Measurements from ENCODE around the gene NPR2. TPM values are rescaled to one million over a fixed set of nuclear protein-coding genes. Genes with fewer than 3 reads are reported as not detected.

Gene NPR2
- total and polyA plus RNA-seq, 2 of the 13 experiments (the other 11 are each of a cell fraction or from before 2014, with no cell fraction given), result 7.4 to 9.4 TPM

- TF ChIP-seq, protein P1, sequence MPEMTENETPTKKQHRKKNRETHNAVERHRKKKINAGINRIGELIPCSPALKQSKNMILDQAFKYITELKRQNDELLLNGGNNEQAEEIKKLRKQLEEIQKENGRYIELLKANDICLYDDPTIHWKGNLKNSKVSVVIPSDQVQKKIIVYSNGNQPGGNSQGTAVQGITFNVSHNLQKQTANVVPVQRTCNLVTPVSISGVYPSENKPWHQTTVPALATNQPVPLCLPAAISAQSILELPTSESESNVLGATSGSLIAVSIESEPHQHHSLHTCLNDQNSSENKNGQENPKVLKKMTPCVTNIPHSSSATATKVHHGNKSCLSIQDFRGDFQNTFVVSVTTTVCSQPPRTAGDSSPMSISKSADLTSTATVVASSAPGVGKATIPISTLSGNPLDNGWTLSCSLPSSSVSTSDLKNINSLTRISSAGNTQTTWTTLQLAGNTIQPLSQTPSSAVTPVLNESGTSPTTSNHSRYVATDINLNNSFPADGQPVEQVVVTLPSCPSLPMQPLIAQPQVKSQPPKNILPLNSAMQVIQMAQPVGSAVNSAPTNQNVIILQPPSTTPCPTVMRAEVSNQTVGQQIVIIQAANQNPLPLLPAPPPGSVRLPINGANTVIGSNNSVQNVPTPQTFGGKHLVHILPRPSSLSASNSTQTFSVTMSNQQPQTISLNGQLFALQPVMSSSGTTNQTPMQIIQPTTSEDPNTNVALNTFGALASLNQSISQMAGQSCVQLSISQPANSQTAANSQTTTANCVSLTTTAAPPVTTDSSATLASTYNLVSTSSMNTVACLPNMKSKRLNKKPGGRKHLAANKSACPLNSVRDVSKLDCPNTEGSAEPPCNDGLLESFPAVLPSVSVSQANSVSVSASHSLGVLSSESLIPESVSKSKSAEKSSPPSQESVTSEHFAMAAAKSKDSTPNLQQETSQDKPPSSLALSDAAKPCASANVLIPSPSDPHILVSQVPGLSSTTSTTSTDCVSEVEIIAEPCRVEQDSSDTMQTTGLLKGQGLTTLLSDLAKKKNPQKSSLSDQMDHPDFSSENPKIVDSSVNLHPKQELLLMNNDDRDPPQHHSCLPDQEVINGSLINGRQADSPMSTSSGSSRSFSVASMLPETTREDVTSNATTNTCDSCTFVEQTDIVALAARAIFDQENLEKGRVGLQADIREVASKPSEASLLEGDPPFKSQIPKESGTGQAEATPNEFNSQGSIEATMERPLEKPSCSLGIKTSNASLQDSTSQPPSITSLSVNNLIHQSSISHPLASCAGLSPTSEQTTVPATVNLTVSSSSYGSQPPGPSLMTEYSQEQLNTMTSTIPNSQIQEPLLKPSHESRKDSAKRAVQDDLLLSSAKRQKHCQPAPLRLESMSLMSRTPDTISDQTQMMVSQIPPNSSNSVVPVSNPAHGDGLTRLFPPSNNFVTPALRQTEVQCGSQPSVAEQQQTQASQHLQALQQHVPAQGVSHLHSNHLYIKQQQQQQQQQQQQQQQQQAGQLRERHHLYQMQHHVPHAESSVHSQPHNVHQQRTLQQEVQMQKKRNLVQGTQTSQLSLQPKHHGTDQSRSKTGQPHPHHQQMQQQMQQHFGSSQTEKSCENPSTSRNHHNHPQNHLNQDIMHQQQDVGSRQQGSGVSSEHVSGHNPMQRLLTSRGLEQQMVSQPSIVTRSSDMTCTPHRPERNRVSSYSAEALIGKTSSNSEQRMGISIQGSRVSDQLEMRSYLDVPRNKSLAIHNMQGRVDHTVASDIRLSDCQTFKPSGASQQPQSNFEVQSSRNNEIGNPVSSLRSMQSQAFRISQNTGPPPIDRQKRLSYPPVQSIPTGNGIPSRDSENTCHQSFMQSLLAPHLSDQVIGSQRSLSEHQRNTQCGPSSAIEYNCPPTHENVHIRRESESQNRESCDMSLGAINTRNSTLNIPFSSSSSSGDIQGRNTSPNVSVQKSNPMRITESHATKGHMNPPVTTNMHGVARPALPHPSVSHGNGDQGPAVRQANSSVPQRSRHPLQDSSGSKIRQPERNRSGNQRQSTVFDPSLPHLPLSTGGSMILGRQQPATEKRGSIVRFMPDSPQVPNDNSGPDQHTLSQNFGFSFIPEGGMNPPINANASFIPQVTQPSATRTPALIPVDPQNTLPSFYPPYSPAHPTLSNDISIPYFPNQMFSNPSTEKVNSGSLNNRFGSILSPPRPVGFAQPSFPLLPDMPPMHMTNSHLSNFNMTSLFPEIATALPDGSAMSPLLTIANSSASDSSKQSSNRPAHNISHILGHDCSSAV (CRISPR knock-in tag; IDR thresholded peaks at IDR 0.05; ENCODE audit: borderline replicate concordance), result no peak
- TF ChIP-seq PLSCR1 (CRISPR knock-in tag; IDR thresholded peaks at IDR 0.05; ENCODE audit: borderline replicate concordance) (no peak), ZBTB3 (CRISPR knock-in tag; IDR thresholded peaks at IDR 0.05; ENCODE audit: borderline replicate concordance, low read depth) (no peak), ZNF230 (CRISPR knock-in tag; IDR thresholded peaks at IDR 0.05) (no peak), RAD21 (CRISPR knock-in tag; IDR thresholded peaks at IDR 0.05) (0 out of 2 replicates have a peak, but pooled peaks have one; percentile 22), ZNF430 (CRISPR knock-in tag; IDR thresholded peaks at IDR 0.05) (peak; percentile 6; the same call in 1 of the 2 replicates), ZBTB4 (CRISPR knock-in tag; IDR thresholded peaks at IDR 0.05; ENCODE audit: borderline replicate concordance) (no peak), STAG1 (CRISPR knock-in tag; IDR thresholded peaks at IDR 0.05) (peak; percentile 31; the same call in 1 of the 2 replicates), LCORL (IDR thresholded peaks at IDR 0.05) (no peak), LCORL (CRISPR knock-in tag; IDR thresholded peaks at IDR 0.05) (0 out of 2 replicates have a peak, but pooled peaks have one; percentile 0), DPF2 (CRISPR knock-in tag; IDR thresholded peaks at IDR 0.05; ENCODE audit: borderline replicate concordance, low read depth) (no peak), ZNF629 (CRISPR knock-in tag; conservative IDR thresholded peaks at IDR 0.05) (no peak)
- TF ChIP-seq, protein P2, sequence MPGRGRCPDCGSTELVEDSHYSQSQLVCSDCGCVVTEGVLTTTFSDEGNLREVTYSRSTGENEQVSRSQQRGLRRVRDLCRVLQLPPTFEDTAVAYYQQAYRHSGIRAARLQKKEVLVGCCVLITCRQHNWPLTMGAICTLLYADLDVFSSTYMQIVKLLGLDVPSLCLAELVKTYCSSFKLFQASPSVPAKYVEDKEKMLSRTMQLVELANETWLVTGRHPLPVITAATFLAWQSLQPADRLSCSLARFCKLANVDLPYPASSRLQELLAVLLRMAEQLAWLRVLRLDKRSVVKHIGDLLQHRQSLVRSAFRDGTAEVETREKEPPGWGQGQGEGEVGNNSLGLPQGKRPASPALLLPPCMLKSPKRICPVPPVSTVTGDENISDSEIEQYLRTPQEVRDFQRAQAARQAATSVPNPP (CRISPR knock-in tag; IDR thresholded peaks at IDR 0.05), result 0 out of 2 replicates have a peak, but pooled peaks have one; percentile 26
- TF ChIP-seq, protein P3, sequence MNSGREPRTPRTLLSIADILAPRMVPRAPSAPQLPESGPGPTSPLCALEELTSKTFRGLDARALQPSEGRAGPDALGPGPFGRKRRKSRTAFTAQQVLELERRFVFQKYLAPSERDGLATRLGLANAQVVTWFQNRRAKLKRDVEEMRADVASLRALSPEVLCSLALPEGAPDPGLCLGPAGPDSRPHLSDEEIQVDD (CRISPR knock-in tag; IDR thresholded peaks at IDR 0.05; ENCODE audit: borderline replicate concordance), result no peak
Measured at GRCh38 chr9:35813434-35814105, 22.2 kb downstream of the NPR2 start (continued).
